Mesodermal cell (in vitro differentiated cells): Measurements from ENCODE around the gene TRMT2A.

ENCODE experiments used
- H3K27ac ChIP-seq: 2 replicates; pipeline ENCODE4 v1.7.0; 2013; ENCODE audit warnings: mild to moderate bottlenecking, low read depth, low read length, moderate library complexity; ENCODE audit not compliant: severe bottlenecking
- H3K36me3 ChIP-seq: 2 replicates; pipeline ENCODE4 v1.7.1; 2013; ENCODE audit warnings: mild to moderate bottlenecking, low read length, moderate library complexity; ENCODE audit not compliant: control insufficient read depth, insufficient read depth
- H3K4me1 ChIP-seq: one replicate; pipeline ENCODE4 v1.7.1; 2013; ENCODE audit warnings: mild to moderate bottlenecking, low read length; ENCODE audit not compliant: insufficient read depth, control insufficient read depth, poor library complexity, severe bottlenecking
- H3K4me3 ChIP-seq: 2 replicates; pipeline ENCODE4 v1.7.0; 2013; ENCODE audit warnings: low read length, control low read depth, mild to moderate bottlenecking; ENCODE audit not compliant: insufficient read depth, poor library complexity, severe bottlenecking; ENCODE audit errors: extremely low read depth
- H3K9me3 ChIP-seq: 2 replicates; pipeline ENCODE4 v1.7.1; 2013; ENCODE audit warnings: mild to moderate bottlenecking, low read length, moderate library complexity; ENCODE audit not compliant: control insufficient read depth
- WGBS, 2 experiments: methylation state at CpG; one replicate each; pipeline ENCODE4 v1.1.5; 2013; ENCODE audit warnings: missing lambda C conversion rate in 2 of 2; ENCODE audit not compliant: insufficient coverage in 2 of 2; 5-methylcytosine and 5-hydroxymethylcytosine counted together

TRMT2A gene

GRCh38 chr22:20132686-20133246, 15.7 kb upstream of the TRMT2A start:
- Histone ChIP-seq H3K27ac (no peak overlapping the region), H3K9me3 (no peaks in the 10 kb centered on the region), H3K4me1 (peaks cover 7% of the 10 kb centered on the region), H3K4me3 (peak overlapping the region; percentile 68), H3K36me3 (peaks cover 10% of the 10 kb centered on the region)
- WGBS, 2 experiments: 90 to 93% methylated on average over 12 of the region's 16 CpGs

GRCh38 chr22:20131859-20132685, 15.0 kb upstream of the TRMT2A start:
- Histone ChIP-seq H3K36me3 (peaks cover 16% of the 10 kb centered on the region), H3K9me3 (no peaks in the 10 kb centered on the region), H3K4me3 (peak overlapping the region; percentile 68), H3K27ac (no peak overlapping the region), H3K4me1 (peaks cover 7% of the 10 kb centered on the region)
- WGBS, 2 experiments: 7 to 8% methylated on average over 27 to 53 of the region's 72 CpGs

GRCh38 chr22:20131597-20131858, 14.5 kb upstream of the TRMT2A start, which contains the start of gene ZDHHC8:
ZDHHC8 (plus strand) TSS chr22:20131804; CDS start chr22:20131948, 144 bp downstream.
- Histone ChIP-seq H3K27ac (peak within 1 kb of the TSS; percentile 62), H3K9me3 (no peaks in the 10 kb centered on the region), H3K36me3 (peaks cover 21% of the 10 kb centered on the region), H3K4me1 (peaks cover 7% of the 10 kb centered on the region), H3K4me3 (peak within 1 kb of the TSS; percentile 68)
- WGBS, 2 experiments: 0% methylated on average over 7 to 10 of the region's 43 CpGs

- H3K36me3 ChIP-seq: peaks cover 27% of the 10 kb centered on the region
- H3K27ac ChIP-seq: peak overlapping the region; percentile 62
- 6 to 7% methylated on average over 44 to 59 of the region's 70 CpGs for WGBS, 2 experiments
- peaks cover 7% of the 10 kb centered on the region for H3K4me1 ChIP-seq
- peak overlapping the region; percentile 58 for H3K4me3 ChIP-seq
- no peaks in the 10 kb centered on the region for H3K9me3 ChIP-seq
Measured at GRCh38 chr22:20130731-20131596, 13.9 kb upstream of the TRMT2A start.

- peaks cover 7% of the 10 kb centered on the region for H3K4me1 ChIP-seq
- 92 to 100% methylated on average over 2 to 3 of the region's 3 CpGs for whole genome bisulfite sequencing, 2 experiments
- peak overlapping the region; percentile 58 for H3K4me3 ChIP-seq
- H3K9me3 ChIP-seq: no peaks in the 10 kb centered on the region
- H3K27ac ChIP-seq: no peak overlapping the region
- peaks cover 33% of the 10 kb centered on the region for H3K36me3 ChIP-seq
Measured at GRCh38 chr22:20130319-20130718, 13.3 kb upstream of the TRMT2A start.

- Histone ChIP-seq H3K4me3 (no peak overlapping the region), H3K36me3 (peaks cover 40% of the 10 kb centered on the region), H3K4me1 (peaks cover 7% of the 10 kb centered on the region), H3K9me3 (no peaks in the 10 kb centered on the region), H3K27ac (no peak overlapping the region)
- 93 to 100% methylated on average over 1 to 2 of the region's 3 CpGs for WGBS, 2 experiments
Measured at GRCh38 chr22:20129747-20130014, 12.7 kb upstream of the TRMT2A start.

- 66 to 72% methylated on average over 13 to 17 of the region's 18 CpGs for WGBS, 2 experiments
- Histone ChIP-seq H3K36me3 (peaks cover 45% of the 10 kb centered on the region), H3K27ac (no peak overlapping the region), H3K4me3 (no peak overlapping the region), H3K4me1 (peaks cover 7% of the 10 kb centered on the region), H3K9me3 (no peaks in the 10 kb centered on the region)
Measured at GRCh38 chr22:20128902-20129746, 12.1 kb upstream of the TRMT2A start.

- H3K4me3 ChIP-seq: no peak overlapping the region
- peaks cover 51% of the 10 kb centered on the region for H3K36me3 ChIP-seq
- peaks cover 7% of the 10 kb centered on the region for H3K4me1 ChIP-seq
- H3K27ac ChIP-seq: no peak overlapping the region
- no peaks in the 10 kb centered on the region for H3K9me3 ChIP-seq
- 82 to 100% methylated on average over 2 of the region's 2 CpGs for WGBS, 2 experiments
Measured at GRCh38 chr22:20128619-20128901, 11.5 kb upstream of the TRMT2A start.

GRCh38 chr22:20127869-20128618, 11.0 kb upstream of the TRMT2A start:
- Histone ChIP-seq H3K27ac (no peak overlapping the region), H3K36me3 (peaks cover 54% of the 10 kb centered on the region), H3K4me1 (peaks cover 5% of the 10 kb centered on the region), H3K9me3 (no peaks in the 10 kb centered on the region), H3K4me3 (no peak overlapping the region)
- 91 to 92% methylated on average over 15 to 17 of the region's 17 CpGs for WGBS, 2 experiments

- WGBS, 2 experiments: 92% methylated on average over 14 of the region's 15 CpGs
- Histone ChIP-seq H3K4me3 (no peak overlapping the region), H3K4me1 (no peaks in the 10 kb centered on the region), H3K9me3 (no peaks in the 10 kb centered on the region), H3K36me3 (peaks cover 61% of the 10 kb centered on the region), H3K27ac (no peak overlapping the region)
Measured at GRCh38 chr22:20127318-20127868, 10.4 kb upstream of the TRMT2A start.
